ACC112 (cell line): ENCODE measurements around the gene CNTN1.

Experiments
- H2AFZ ChIP-seq: fragments of 200-600 bp; sonication (generic); one replicate; pipeline ENCODE4 v1.6.0; 2017; ENCODE audit warnings: antibody characterized with exemption, low read length; ENCODE audit not compliant: unreplicated experiment
- H3K27ac ChIP-seq: fragments of 200-600 bp; sonication (generic); 2 replicates; pipeline ENCODE4 v1.5.1; 2014; ENCODE audit warnings: low read depth, mild to moderate bottlenecking, antibody characterized with exemption, low read length, moderate library complexity
- H3K27me3 ChIP-seq: fragments of 200-600 bp; sonication (generic); 2 replicates; pipeline ENCODE4 v1.6.1; 2014; ENCODE audit warnings: mild to moderate bottlenecking, antibody characterized with exemption, low read length, moderate library complexity, mixed read lengths; ENCODE audit not compliant: insufficient read depth
- H3K36me3 ChIP-seq: fragments of 200-600 bp; sonication (generic); 2 replicates; pipeline ENCODE4 v1.6.1; 2016; ENCODE audit warnings: mild to moderate bottlenecking, antibody characterized with exemption, low read length, moderate library complexity, mixed read lengths; ENCODE audit not compliant: insufficient read depth
- H3K4me1 ChIP-seq: fragments of 200-600 bp; sonication (generic); one replicate; pipeline ENCODE4 v1.6.1; 2016; ENCODE audit warnings: low read length, mixed read lengths; ENCODE audit not compliant: insufficient read depth, unreplicated experiment, control insufficient read depth
- H3K4me3 ChIP-seq: fragments of 200-600 bp; sonication (generic); 2 replicates; pipeline ENCODE4 v1.5.1; 2014; ENCODE audit warnings: mild to moderate bottlenecking, low read depth, low read length
- H3K79me2 ChIP-seq: fragments of 200-600 bp; sonication (generic); one replicate; pipeline ENCODE4 v1.6.0; 2016; ENCODE audit warnings: low read length; ENCODE audit not compliant: control insufficient read depth, unreplicated experiment, insufficient read depth

Gene CNTN1

GRCh38 chr12:40697566-40698259 lies 5.5 kb downstream of the CNTN1 start:
- Histone ChIP-seq H3K4me1 (no peaks in the 10 kb centered on the region), H3K27me3 (peaks cover 21% of the 10 kb centered on the region), H3K27ac (no peak overlapping the region), H3K36me3 (no peaks in the 10 kb centered on the region), H2AFZ (no peak overlapping the region), H3K4me3 (no peak overlapping the region), H3K79me2 (no peaks in the 10 kb centered on the region)

DNA sequence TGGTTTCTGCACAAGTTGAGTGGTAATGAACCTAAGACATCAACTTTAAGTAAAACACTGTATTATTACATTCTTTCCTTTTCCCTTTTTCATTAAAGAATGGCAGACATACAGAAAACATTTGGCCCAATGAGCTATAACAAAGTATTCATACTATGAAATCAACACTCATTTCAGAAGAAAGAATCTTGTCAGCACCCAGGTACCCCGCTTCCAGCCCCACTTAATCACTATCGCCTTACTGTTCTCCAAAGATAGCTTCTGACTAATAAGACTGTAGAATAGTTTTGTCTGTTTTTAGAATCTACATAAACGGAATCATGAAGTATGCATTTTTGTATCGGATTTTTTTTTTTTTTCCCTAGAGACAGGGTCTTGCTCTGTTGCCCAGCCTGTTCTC lies 9.5 kb downstream of the CNTN1 start:
- Histone ChIP-seq H3K27me3 (no peaks in the 10 kb centered on the region), H2AFZ (no peak overlapping the region), H3K79me2 (no peaks in the 10 kb centered on the region), H3K36me3 (no peaks in the 10 kb centered on the region), H3K4me1 (no peaks in the 10 kb centered on the region), H3K27ac (no peak overlapping the region), H3K4me3 (no peak overlapping the region)

DNA sequence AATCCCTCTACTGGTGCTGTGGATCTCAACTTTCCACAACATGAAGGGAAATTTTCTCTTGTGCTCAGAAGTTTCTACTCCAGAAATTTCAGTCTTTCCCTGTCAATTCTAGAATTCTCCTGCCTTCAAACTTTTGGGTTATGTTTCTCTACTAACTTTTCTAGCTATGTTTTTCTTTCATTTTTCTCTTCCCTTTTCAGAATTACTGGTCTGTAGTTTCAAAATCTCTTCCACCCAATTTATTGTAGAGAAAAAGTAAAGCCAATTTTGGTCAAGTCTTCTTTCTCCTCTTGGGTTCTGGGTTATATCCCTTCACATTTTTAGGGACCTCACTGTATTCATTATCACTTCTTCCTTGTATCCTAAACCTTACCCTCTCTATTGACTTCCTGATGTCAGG lies 18.9 kb downstream of the CNTN1 start:
- no peaks in the 10 kb centered on the region for H3K4me1 ChIP-seq
- no peak overlapping the region for H3K27ac ChIP-seq

DNA sequence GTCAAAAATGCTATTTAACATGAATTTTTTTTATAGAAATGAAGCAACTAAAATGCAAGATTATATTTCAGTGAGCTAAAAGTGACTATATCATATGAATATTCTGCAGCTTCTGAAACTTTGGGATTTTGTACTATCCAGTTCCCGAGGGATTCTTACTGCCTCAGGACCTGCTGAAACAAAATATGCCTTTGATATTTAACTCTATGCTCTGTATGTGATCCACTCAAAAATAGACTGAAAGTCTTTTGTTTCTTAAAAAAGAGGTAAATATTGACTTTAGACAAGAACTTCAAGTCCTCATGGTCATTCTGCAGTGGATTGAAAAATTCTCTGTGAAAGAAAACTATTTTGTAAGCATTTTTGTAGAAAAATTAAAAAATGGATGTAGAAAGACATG lies 22.4 kb downstream of the CNTN1 start:
- no peaks in the 10 kb centered on the region for H3K4me1 ChIP-seq
- H3K36me3 ChIP-seq: no peaks in the 10 kb centered on the region

More for the DNA sequence above, 18.9 kb downstream of the CNTN1 start:
- Histone ChIP-seq H3K4me3 (no peak overlapping the region), H3K79me2 (no peaks in the 10 kb centered on the region), H2AFZ (no peak overlapping the region), H3K36me3 (no peaks in the 10 kb centered on the region), H3K27me3 (no peaks in the 10 kb centered on the region)

DNA sequence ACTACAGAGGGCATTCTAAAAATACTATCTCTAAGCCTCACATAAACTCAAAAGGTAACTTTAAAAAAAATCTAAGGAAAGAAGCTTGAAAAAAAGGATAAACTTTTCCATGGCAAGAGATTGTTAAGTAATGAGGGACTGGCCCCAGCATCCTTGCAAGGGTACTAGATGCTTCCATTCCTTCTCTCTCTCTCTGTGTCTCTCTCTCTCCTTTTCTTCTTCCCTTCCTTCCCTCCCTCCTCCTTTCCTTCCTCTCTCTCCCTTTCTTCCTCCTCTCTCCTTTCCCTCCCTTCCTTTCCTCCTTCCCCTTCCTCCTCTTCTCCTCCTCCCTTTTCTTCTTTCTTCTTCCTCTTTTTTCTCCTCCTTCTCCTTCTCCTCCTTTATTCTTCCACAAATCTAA lies 23.8 kb downstream of the CNTN1 start:
- H3K27ac ChIP-seq: no peak overlapping the region

More for the DNA sequence above, 22.4 kb downstream of the CNTN1 start:
- H3K79me2 ChIP-seq: no peaks in the 10 kb centered on the region
- no peaks in the 10 kb centered on the region for H3K27me3 ChIP-seq
- no peak overlapping the region for H3K4me3 ChIP-seq
- H2AFZ ChIP-seq: no peak overlapping the region
- no peak overlapping the region for H3K27ac ChIP-seq

DNA sequence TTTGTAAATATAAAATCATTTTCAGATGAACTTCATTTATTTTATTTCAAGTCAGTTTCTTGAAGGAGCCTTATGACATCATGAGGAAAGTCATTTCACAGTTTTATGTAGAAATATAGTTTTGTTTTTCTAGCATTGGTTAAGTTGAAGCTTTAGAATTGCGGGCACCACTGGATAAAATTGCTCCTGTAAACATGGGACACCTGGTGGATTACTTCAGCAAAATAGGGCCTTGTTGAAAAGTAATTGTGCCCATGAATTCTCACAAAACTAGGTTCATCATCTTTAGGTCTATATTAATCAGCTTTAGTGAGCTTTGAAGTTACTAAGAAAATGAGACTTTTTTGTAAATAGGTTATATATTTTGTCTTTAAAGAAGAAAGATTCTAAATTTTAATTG lies 25.3 kb downstream of the CNTN1 start:
- no peak overlapping the region for H2AFZ ChIP-seq
- H3K79me2 ChIP-seq: no peaks in the 10 kb centered on the region
- no peaks in the 10 kb centered on the region for H3K4me1 ChIP-seq
- H3K27me3 ChIP-seq: no peaks in the 10 kb centered on the region
- no peak overlapping the region for H3K4me3 ChIP-seq
- H3K36me3 ChIP-seq: no peaks in the 10 kb centered on the region
- no peak overlapping the region for H3K27ac ChIP-seq

More for the DNA sequence above, 23.8 kb downstream of the CNTN1 start:
- Histone ChIP-seq H3K79me2 (no peaks in the 10 kb centered on the region), H3K4me3 (no peak overlapping the region), H2AFZ (no peak overlapping the region), H3K4me1 (no peaks in the 10 kb centered on the region), H3K36me3 (no peaks in the 10 kb centered on the region), H3K27me3 (no peaks in the 10 kb centered on the region)

GRCh38 chr12:40718878-40719372 lies 26.7 kb downstream of the CNTN1 start:
- no peaks in the 10 kb centered on the region for H3K4me1 ChIP-seq
- no peak overlapping the region for H2AFZ ChIP-seq
- no peaks in the 10 kb centered on the region for H3K27me3 ChIP-seq
- no peaks in the 10 kb centered on the region for H3K79me2 ChIP-seq
- H3K27ac ChIP-seq: no peak overlapping the region
- H3K36me3 ChIP-seq: no peaks in the 10 kb centered on the region
- H3K4me3 ChIP-seq: no peak overlapping the region

DNA sequence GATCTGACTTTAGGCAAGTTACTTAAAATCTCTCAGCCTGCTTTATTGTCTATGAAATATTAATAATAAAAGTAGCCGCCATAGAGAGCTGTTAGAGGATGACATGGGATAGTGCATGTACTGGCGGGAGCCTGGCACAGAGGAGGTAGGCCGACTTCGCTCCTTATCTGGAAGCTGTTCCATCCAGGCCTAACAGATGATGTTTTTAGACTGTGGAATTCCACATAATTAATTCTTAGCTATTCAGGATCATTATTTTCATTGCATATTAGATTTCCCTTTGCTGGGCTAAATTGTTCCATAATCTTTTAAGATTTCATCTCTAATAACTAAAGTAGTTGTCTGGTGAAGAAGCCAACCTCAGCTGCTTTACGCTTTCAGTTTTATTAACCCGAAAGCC lies 30.8 kb downstream of the CNTN1 start:
- Histone ChIP-seq H3K4me3 (no peak overlapping the region), H3K27me3 (no peaks in the 10 kb centered on the region), H3K79me2 (no peaks in the 10 kb centered on the region), H3K4me1 (no peaks in the 10 kb centered on the region), H3K36me3 (no peaks in the 10 kb centered on the region), H2AFZ (no peak overlapping the region), H3K27ac (no peak overlapping the region)

DNA sequence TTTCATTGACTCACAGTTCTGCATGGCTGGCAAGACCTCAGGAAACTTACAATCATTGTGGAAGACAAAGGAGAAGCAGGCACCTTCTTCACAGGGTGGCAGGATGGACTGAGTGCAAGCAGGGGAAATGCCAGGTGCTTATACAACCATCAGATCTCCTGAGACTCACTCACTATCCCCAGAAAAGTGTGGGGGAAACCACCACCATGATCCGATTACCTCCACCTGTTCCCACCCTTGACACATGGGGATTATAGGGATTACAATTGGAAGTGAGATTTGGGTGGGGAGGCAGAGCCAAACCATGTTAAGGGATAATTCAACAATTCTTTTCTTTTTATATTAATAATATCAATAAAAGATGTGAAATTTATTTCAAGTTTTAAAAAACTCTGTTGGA lies 34.1 kb downstream of the CNTN1 start:
- Histone ChIP-seq H3K4me1 (no peaks in the 10 kb centered on the region), H2AFZ (no peak overlapping the region), H3K27ac (no peak overlapping the region), H3K36me3 (no peaks in the 10 kb centered on the region), H3K27me3 (no peaks in the 10 kb centered on the region), H3K79me2 (no peaks in the 10 kb centered on the region), H3K4me3 (no peak overlapping the region)

GRCh38 chr12:40727774-40728483 lies 35.7 kb downstream of the CNTN1 start:
- H3K4me3 ChIP-seq: no peak overlapping the region
- no peaks in the 10 kb centered on the region for H3K79me2 ChIP-seq
- no peaks in the 10 kb centered on the region for H3K4me1 ChIP-seq
- no peaks in the 10 kb centered on the region for H3K36me3 ChIP-seq
- H3K27me3 ChIP-seq: no peaks in the 10 kb centered on the region
- H2AFZ ChIP-seq: no peak overlapping the region
- H3K27ac ChIP-seq: no peak overlapping the region

GRCh38 chr12:40730281-40730680 lies 38.0 kb downstream of the CNTN1 start:
- H2AFZ ChIP-seq: no peak overlapping the region
- H3K4me3 ChIP-seq: no peak overlapping the region
- H3K27ac ChIP-seq: no peak overlapping the region
- no peaks in the 10 kb centered on the region for H3K36me3 ChIP-seq
- H3K4me1 ChIP-seq: no peaks in the 10 kb centered on the region
- H3K79me2 ChIP-seq: no peaks in the 10 kb centered on the region
- no peaks in the 10 kb centered on the region for H3K27me3 ChIP-seq
